Activated CD4-positive, alpha-beta T cell treated with anti-CD3 and anti-CD28 coated beads, Interleukin-2, amount 10 ng/mL, durations not matched to agents 7 days and 5 days (primary cell): ENCODE results near the gene PHKA2. TPM values are rescaled to one million over a fixed set of nuclear protein-coding genes. Genes with fewer than 3 reads are reported as not detected.
A peak's percentile ranks its signal among the peaks of the same experiment; 100 is the strongest.

Source experiments
- CTCF ChIA-PET: fragments of 350-600 bp; sonication (Branson Sonifier 250); formaldehyde crosslinking; loops from one replicate; lab custom pipeline; 2021; ENCODE audit warnings: antibody characterized with exemption; lab: Charles Lee
- POLR2A ChIA-PET: fragments of 350-600 bp; sonication (Branson Sonifier 250); formaldehyde crosslinking; loops from one replicate; lab custom pipeline; 2021; ENCODE audit warnings: antibody characterized with exemption; lab: Charles Lee
- DNase-seq: peaks from one replicate; pipeline ENCODE4 v3.0.0-alpha.2; 2020
- H3K27ac Mint-ChIP-seq: one replicate; pipeline ENCODE4 v1.8.0; 2021; ENCODE audit warnings: mild to moderate bottlenecking, moderate library complexity, mixed read lengths
- H3K27me3 Mint-ChIP-seq: one replicate; pipeline ENCODE4 v1.8.0; 2021; ENCODE audit warnings: mixed read lengths
- H3K36me3 Mint-ChIP-seq: one replicate; pipeline ENCODE4 v1.8.0; 2021; ENCODE audit warnings: low read depth, mixed read lengths
- H3K4me1 Mint-ChIP-seq: one replicate; pipeline ENCODE4 v1.8.0; 2021; ENCODE audit warnings: mixed read lengths
- H3K4me3 Mint-ChIP-seq: one replicate; pipeline ENCODE4 v1.8.0; 2021; ENCODE audit warnings: mild to moderate bottlenecking, moderate library complexity, mixed read lengths
- H3K9me3 Mint-ChIP-seq: one replicate; pipeline ENCODE4 v1.8.0; 2021; ENCODE audit warnings: mixed read lengths
- total RNA-seq, 2 experiments: library from RNA; stranded (reverse); gene quantifications; one replicate each; pipeline ENCODE4 v1.2.3, GENCODE V29; 2021

The PHKA2 gene
- total RNA-seq, 2 experiments from 2014 or later: 27.5 to 27.8 TPM

DNA sequence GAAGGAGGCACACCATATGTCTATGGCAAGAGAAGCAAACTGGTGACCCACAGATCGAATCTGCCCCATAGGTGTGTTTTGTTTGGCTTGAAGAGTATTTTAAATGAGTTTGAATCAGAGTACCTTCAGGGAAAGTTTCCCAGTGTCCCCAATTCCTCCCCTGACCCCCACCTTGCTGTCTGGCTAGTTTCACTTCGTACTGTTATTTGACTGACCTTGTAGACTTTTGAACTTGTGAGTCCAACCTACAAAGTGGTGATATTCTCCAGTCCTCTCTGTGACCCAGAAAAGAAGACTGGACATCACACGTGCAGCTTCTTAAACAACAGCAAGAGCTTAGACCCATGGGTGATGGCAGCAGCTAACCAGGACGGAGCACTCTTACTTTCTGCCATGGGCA, 39.4 kb downstream of the PHKA2 start:
- DNase-seq: no peak
- no peaks in the 10 kb centered on the region for H3K27me3 Mint-ChIP-seq
- CTCF ChIA-PET: no interaction called here
- H3K4me3 Mint-ChIP-seq: no peak overlapping the region
- no peaks in the 10 kb centered on the region for H3K4me1 Mint-ChIP-seq
- no peak overlapping the region for H3K27ac Mint-ChIP-seq
- no peaks in the 10 kb centered on the region for H3K9me3 Mint-ChIP-seq
- peaks cover 8% of the 10 kb centered on the region for H3K36me3 Mint-ChIP-seq
- POLR2A ChIA-PET: no interaction called here

DNA sequence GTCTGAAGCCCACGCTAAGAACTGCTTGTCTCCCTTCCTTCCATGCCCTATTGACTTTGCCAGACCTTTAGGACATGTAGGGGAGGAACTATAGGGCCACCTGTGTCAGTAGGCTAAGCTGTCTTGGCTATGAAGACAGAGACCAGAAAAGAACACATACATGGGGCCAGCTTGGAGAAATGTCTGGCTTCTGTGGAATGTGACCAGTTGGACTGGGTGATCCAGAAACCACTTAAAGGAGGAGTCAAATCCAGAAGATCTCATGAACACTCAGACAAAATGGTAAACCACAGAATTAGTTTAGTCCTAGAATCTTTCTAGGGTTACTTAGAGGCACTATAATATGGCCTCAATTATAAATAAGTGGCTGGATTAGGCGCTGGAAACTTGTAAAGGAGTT, 42.0 kb downstream of the PHKA2 start:
- Mint-ChIP-seq H3K27me3 (no peaks in the 10 kb centered on the region), H3K27ac (no peak overlapping the region), H3K36me3 (peaks cover 7% of the 10 kb centered on the region), H3K4me1 (no peaks in the 10 kb centered on the region), H3K9me3 (no peaks in the 10 kb centered on the region), H3K4me3 (no peak overlapping the region)
- ChIA-PET CTCF (no interaction called here), POLR2A (no interaction called here)
- DNase-seq: no peak

DNA sequence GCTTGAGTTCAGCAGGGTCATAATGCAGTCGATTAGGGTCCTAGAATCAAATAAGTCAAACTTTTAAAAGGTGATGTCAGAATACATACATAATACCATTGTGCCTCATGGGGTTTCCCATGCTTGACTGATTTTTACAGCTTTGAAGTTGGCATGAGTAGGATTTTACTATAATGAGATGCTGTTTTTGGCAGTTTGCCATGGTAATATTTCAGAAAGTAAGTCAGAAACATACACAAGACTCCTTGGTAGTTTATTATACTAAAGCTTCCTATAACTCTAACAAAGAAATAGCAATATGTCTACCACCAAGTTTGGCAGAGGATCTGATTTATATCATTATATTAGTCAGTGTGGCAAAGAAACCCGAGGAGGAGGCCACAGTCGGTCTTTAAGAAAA, 45.2 kb downstream of the PHKA2 start:
- H3K36me3 Mint-ChIP-seq: peaks cover 4% of the 10 kb centered on the region
- POLR2A ChIA-PET: no interaction called here

DNA sequence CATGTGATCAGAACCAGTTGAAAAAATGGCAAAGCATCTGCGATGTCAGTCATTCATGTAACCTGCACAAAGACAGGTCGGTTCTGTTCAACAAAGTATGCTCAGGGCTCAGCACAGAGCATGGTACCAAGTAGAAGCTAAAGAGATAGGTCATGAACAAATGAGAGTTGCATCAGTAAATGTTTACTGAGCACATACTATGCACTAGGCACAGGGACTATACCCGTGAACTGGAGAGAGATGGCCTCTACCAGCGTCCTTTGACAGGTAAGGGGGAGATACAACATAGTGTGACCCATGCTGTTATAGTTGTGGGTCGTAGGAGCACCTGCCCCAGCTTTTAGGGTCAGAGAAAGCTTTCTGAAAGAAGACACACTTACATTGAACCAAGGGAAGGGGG, 46.7 kb downstream of the PHKA2 start:
- peaks cover 4% of the 10 kb centered on the region for H3K36me3 Mint-ChIP-seq
- ChIA-PET CTCF (no interaction called here), POLR2A (no interaction called here)
- no peaks in the 10 kb centered on the region for H3K27me3 Mint-ChIP-seq
- no peak overlapping the region for H3K4me3 Mint-ChIP-seq
- no peak for DNase-seq
- H3K27ac Mint-ChIP-seq: peak overlapping the region; percentile 31
- H3K9me3 Mint-ChIP-seq: no peaks in the 10 kb centered on the region
- H3K4me1 Mint-ChIP-seq: no peaks in the 10 kb centered on the region

More for the DNA sequence above, 45.2 kb downstream of the PHKA2 start:
- Mint-ChIP-seq H3K27me3 (no peaks in the 10 kb centered on the region), H3K4me1 (no peaks in the 10 kb centered on the region), H3K9me3 (no peaks in the 10 kb centered on the region), H3K27ac (no peak overlapping the region), H3K4me3 (no peak overlapping the region)
- CTCF ChIA-PET: no interaction called here
- no peak for DNase-seq

DNA sequence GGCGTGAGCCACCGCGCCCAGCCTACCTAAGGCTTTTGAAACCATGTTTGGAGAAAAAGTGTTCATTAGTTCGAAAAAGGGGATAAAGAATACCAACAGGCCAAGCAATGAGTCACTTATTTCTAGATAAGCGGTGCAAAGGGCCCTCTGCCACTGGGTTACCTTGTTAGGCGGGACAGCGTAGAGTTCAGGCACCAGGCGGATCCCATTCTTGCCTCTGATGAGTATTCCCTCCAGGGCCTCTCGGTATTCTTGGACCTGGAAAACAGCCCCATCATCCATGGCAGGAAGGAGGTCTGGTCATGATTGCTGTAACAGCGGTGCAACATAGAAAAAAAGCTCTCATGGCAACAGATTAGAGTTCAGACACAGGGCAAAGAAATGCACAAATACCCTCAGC, 48.0 kb downstream of the PHKA2 start:
- Mint-ChIP-seq H3K9me3 (no peaks in the 10 kb centered on the region), H3K27ac (no peak overlapping the region), H3K27me3 (no peaks in the 10 kb centered on the region), H3K4me1 (no peaks in the 10 kb centered on the region), H3K36me3 (peaks cover 4% of the 10 kb centered on the region), H3K4me3 (no peak overlapping the region)
- CTCF ChIA-PET: no interaction called here
- POLR2A ChIA-PET: no interaction called here
- no peak for DNase-seq

DNA sequence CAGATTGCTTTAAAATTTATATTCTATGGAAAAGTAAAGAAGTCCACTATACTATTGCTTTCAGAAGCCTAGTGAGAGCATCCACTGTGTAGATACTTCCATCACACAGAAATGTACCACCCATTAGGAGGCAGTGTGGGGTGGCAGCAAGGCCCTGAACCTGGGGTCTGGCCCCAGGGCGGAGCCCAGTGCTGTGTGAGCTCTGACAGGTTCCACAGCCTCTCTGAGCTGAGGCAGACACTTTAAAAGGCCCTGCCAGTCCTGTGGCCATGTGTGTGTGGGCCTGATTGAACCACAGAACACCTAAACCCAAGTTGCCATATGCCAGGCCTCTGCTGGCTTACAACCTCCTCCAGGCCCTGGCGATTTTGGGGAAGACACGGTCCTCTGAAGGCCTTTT, 49.2 kb downstream of the PHKA2 start:
- DNase-seq: no peak
- Mint-ChIP-seq H3K4me1 (no peaks in the 10 kb centered on the region), H3K36me3 (peaks cover 4% of the 10 kb centered on the region), H3K27me3 (no peaks in the 10 kb centered on the region), H3K27ac (no peak overlapping the region), H3K4me3 (no peak overlapping the region), H3K9me3 (no peaks in the 10 kb centered on the region)
- ChIA-PET POLR2A (no interaction called here), CTCF (no interaction called here)

DNA sequence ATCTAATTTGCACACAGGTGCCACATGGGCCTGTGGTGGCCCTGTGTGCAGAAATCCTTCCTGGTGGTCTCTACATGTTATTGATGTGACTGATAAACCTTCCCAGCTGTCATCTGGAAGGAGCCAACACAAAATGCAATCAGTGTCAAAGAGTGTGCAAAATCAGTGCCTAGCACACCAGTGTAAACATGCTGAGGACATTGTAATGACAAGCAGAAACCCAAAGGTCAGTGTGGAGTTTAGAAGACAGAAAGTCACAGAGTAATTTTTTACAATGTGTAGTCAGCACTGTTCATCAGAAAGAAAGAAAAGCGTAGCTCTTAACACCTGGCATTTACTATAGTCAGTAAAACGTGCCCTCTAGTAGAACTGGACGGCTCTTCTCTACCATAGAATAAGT, 50.3 kb downstream of the PHKA2 start:
- Mint-ChIP-seq H3K4me3 (no peak overlapping the region), H3K27me3 (no peaks in the 10 kb centered on the region), H3K27ac (no peak overlapping the region), H3K36me3 (peaks cover 4% of the 10 kb centered on the region), H3K9me3 (no peaks in the 10 kb centered on the region), H3K4me1 (no peaks in the 10 kb centered on the region)
- DNase-seq: no peak
- CTCF ChIA-PET: no interaction called here
- POLR2A ChIA-PET: no interaction called here

DNA sequence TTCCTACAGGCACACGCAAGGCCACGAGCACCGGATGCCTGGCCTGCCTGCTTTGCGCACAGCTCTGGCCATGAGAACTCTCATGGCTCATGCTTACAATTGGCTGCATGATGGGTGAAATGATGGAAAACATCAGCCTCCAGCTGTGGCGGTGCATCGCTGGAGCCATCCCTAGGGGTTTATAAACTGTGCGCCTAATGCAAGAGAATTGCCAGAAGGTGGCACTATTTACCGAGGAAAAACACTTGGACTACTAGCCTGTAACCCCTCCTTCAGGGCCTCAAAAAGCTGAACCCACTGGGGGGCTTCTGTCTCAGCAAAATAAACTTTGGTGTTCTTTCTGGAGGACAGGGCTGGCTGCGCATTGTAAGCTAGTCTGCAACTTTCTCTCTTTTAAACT, 51.9 kb downstream of the PHKA2 start:
- no peaks in the 10 kb centered on the region for H3K4me1 Mint-ChIP-seq
- H3K27ac Mint-ChIP-seq: no peak overlapping the region
- no peaks in the 10 kb centered on the region for H3K27me3 Mint-ChIP-seq
- no peaks in the 10 kb centered on the region for H3K36me3 Mint-ChIP-seq
- peak; percentile 10 for DNase-seq
- ChIA-PET CTCF (interaction anchor here (1.1 kb wide), 1 partner anchor 10 kb away, joined by 3 read pairs; no protein-coding TSS in a partner anchor), POLR2A (no interaction called here)
- H3K9me3 Mint-ChIP-seq: no peaks in the 10 kb centered on the region
- no peak overlapping the region for H3K4me3 Mint-ChIP-seq

DNA sequence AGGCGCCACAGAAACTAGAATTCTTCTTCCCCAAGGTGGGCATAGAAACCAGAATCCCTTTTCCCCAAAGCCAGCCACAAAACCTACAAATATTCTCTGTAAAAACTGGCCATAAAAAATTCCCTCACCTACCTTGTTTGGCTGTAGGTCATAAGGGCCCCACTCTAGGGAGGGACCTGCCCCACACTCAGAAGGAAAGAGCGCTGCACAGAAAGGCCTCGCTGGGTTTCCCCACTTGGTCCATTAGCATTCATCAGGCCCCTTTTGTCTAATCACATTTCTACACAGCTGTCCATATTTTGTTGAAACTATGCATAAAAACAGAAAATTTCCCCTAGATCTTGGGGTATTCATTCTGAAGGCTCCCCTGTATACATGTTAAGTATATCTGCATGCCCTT, 54.1 kb downstream of the PHKA2 start:
- Mint-ChIP-seq H3K4me3 (no peak overlapping the region), H3K4me1 (no peaks in the 10 kb centered on the region), H3K36me3 (no peaks in the 10 kb centered on the region), H3K27ac (no peak overlapping the region), H3K9me3 (no peaks in the 10 kb centered on the region), H3K27me3 (no peaks in the 10 kb centered on the region)
- CTCF ChIA-PET: no interaction called here
- DNase-seq: no peak
- POLR2A ChIA-PET: no interaction called here

DNA sequence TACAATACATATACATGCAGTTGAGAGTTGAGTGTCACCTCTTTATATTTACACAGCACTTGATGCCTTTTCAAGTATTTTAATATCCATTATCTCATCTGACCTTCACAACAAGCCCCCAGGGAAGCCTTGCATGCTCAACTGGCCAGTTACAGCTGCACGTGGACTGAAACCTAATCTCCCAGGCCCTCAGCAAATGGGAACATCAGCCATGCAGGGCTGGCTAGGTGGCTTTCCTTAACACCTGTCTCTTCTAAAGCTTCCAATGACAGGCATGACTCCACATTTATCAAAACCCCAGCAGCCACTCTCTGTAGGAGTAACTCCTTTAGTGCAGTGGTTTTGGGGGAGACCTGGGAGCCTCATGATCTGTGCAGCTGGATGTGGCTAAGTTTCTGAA, 56.4 kb downstream of the PHKA2 start:
- Mint-ChIP-seq H3K36me3 (no peaks in the 10 kb centered on the region), H3K27me3 (no peaks in the 10 kb centered on the region), H3K4me3 (no peak overlapping the region), H3K27ac (no peak overlapping the region), H3K9me3 (no peaks in the 10 kb centered on the region), H3K4me1 (no peaks in the 10 kb centered on the region)
- ChIA-PET POLR2A (no interaction called here), CTCF (no interaction called here)
- DNase-seq: no peak

DNA sequence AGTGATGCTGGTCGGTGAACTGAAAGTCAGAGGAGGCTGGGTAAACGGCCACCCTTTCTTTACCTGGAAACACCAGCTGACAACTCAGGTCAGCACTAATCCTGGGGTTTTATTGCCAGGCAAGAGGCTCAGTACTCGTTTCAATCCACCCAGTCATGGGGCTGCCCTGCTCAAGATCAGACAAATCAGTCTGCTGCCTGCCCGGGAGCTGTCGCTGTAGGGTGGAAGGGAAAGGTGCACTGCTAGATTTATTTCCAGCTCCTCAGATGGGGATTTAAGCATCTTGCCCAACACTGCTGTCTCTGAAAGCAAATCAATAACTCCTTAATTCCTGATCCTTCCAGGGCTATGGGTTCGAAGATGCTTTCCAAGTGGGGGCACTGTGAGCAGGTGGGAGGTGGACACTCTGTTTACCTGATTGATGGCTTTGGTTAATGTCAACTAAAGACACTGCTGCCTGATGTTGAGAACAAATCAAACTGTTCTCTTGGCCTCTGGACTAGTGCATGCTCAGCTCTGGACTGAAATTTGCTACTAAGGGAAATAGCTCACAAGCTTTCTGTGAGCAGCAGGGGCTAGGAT, 59.3 kb downstream of the PHKA2 start:
- POLR2A ChIA-PET: no interaction called here
- Mint-ChIP-seq H3K27ac (no peak overlapping the region), H3K9me3 (no peaks in the 10 kb centered on the region), H3K36me3 (no peaks in the 10 kb centered on the region), H3K27me3 (no peaks in the 10 kb centered on the region), H3K4me1 (no peaks in the 10 kb centered on the region), H3K4me3 (no peak overlapping the region)
- CTCF ChIA-PET: interaction anchor here (1.2 kb wide), 1 partner anchor 26 kb away, joined by 3 read pairs; no protein-coding TSS in a partner anchor
- DNase-seq: no peak

DNA sequence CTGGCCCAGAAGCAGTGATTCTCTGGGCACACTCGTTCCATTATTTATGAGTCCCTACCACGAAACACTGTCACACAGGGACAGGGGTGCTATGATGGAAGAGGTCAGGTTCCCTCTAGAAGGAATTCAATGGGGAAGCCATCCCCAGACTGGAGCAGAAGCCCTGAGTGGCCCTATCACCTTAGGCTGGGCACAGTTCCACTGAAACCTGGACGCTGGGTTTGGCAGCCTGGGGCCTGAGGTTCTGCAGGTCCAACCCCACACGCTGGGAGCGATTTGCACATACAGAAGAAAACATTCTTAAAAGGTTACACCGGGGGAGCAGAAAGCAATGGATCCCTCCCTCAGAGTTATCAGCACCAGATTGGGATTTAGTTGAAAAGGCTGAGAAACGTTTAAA, 63.3 kb downstream of the PHKA2 start:
- ChIA-PET POLR2A (no interaction called here), CTCF (no interaction called here)
- Mint-ChIP-seq H3K4me1 (no peaks in the 10 kb centered on the region), H3K36me3 (peaks cover 20% of the 10 kb centered on the region), H3K9me3 (no peaks in the 10 kb centered on the region), H3K27me3 (no peaks in the 10 kb centered on the region), H3K4me3 (no peak overlapping the region), H3K27ac (no peak overlapping the region)
- no peak for DNase-seq

DNA sequence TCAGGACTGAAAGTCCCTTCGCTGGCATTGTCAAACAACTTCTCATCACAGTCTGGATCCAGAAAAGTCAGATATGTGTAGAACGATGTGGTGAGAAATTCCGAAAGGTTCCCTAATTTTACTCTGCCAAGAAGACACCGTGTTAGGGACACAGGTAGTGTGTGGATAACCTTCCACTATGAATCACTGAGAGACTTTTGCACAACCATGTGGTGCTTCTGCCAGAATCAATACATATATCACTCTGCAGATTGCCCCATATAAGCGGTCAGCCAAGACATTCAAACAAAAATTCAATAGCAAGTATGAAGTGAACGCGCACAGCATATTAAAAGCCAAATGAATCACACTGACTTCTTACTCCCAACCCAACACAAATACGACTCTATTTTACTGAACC, 63.8 kb downstream of the PHKA2 start:
- CTCF ChIA-PET: no interaction called here
- no peak overlapping the region for H3K27ac Mint-ChIP-seq

DNA sequence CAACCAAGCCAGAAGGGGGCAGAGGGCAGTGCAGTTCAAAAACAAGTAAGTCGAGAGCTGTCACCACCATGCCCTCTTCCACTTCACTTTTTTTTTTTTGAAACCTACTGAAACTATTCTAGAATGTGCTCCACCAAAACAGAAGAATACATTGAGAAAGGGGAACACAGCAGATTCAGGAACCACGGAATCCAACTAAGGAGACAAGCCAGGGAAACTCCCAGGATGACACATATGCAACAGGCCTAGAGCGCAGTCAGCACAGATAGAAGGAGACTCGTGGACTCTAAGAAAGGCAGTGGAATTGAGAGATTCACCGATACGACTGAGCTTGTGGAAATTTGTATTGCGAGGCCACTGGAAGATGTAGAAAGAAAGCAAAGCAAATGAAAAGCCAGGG, 66.1 kb downstream of the PHKA2 start:
- no peak overlapping the region for H3K4me3 Mint-ChIP-seq
- no peaks in the 10 kb centered on the region for H3K4me1 Mint-ChIP-seq
- H3K27me3 Mint-ChIP-seq: no peaks in the 10 kb centered on the region
- ChIA-PET CTCF (no interaction called here), POLR2A (no interaction called here)
- no peaks in the 10 kb centered on the region for H3K9me3 Mint-ChIP-seq
- no peak for DNase-seq
- H3K36me3 Mint-ChIP-seq: peaks cover 21% of the 10 kb centered on the region
- H3K27ac Mint-ChIP-seq: no peak overlapping the region

More for the DNA sequence above, 63.8 kb downstream of the PHKA2 start:
- Mint-ChIP-seq H3K27me3 (no peaks in the 10 kb centered on the region), H3K36me3 (peaks cover 21% of the 10 kb centered on the region), H3K4me1 (no peaks in the 10 kb centered on the region), H3K9me3 (no peaks in the 10 kb centered on the region), H3K4me3 (no peak overlapping the region)
- POLR2A ChIA-PET: no interaction called here
- DNase-seq: no peak
